Testis (tissue), 3 donors: ENCODE results near the gene ARMC12. TPM values are rescaled to one million over a fixed set of nuclear protein-coding genes. Genes with fewer than 3 reads are reported as not detected.

Experiments used
- DNase-seq: peaks from one replicate; pipeline ENCODE4 v3.0.0-alpha.2; 2019
- H3K27ac ChIP-seq, 2 donors: fragments of 200-600 bp; sonication (generic); one replicate each; pipeline ENCODE4 v1.5.1; 2019
- H3K27me3 ChIP-seq: fragments of 200-600 bp; sonication (generic); one replicate; pipeline ENCODE4 v1.5.1; 2019
- H3K36me3 ChIP-seq: fragments of 200-600 bp; sonication (generic); one replicate; pipeline ENCODE4 v1.5.1; 2017; ENCODE audit warnings: low read depth; ENCODE audit errors: missing control alignments
- H3K4me1 ChIP-seq: fragments of 200-600 bp; sonication (generic); one replicate; pipeline ENCODE4 v1.5.1; 2019
- H3K4me3 ChIP-seq, 2 donors: fragments of 200-600 bp; sonication (generic); one replicate each; pipeline ENCODE4 v1.5.1; 2017 to 2019
- H3K9me3 ChIP-seq: fragments of 200-600 bp; sonication (generic); one replicate; pipeline ENCODE4 v1.5.1; 2017
- POLR2A ChIP-seq: fragments of 450-650 bp; IDR thresholded peaks from one replicate; pipeline ENCODE4 v1.6.1; 2017; ENCODE audit warnings: antibody characterized with exemption, mild to moderate bottlenecking, moderate library complexity
- WGBS, 2 donors: methylation state at CpG; one replicate each; pipeline ENCODE4 v1.1.5; 2018; 5-methylcytosine and 5-hydroxymethylcytosine counted together
- intact Hi-C: fragments of 100-400 bp; cut with DNase I; formaldehyde crosslinking; loops from one replicate; pipeline ENCODE4 v1.15.1; 2023; ENCODE audit warnings: low total_unique reads
- polyA plus RNA-seq: library from polyadenylated mRNA; stranded (reverse); fragments of 350-450 nt; fragmentation: Illumina TruSeq; extraction: RNeasy Lipid Tissue Mini Kit (QIAGEN cat#74804); gene quantifications from one replicate; pipeline ENCODE4 v1.2.3, GENCODE V29; 2014; ENCODE audit warnings: low read depth, low replicate concordance; ENCODE audit not compliant: insufficient read depth
- total RNA-seq, 2 donors: library from RNA; depleted of rRNA; stranded (reverse); fragments of >200 nt; gene quantifications; one replicate each; pipeline ENCODE4 v1.2.3, GENCODE V29; 2016
- TF ChIP-seq, protein P1 (sequence below), 3 experiments: fragments of 450-650 bp in 2 of 3; fragments of 200-600 bp in 1 of 3; sonication (generic) in 1 of 3; IDR thresholded peaks; one replicate each; pipeline ENCODE4 v1.5.1; 2016 to 2019; ENCODE audit warnings: antibody characterized with exemption in 3 of 3, mild to moderate bottlenecking in 2 of 3, moderate library complexity in 1 of 3

The ARMC12 gene
- total and polyA plus RNA-seq, 3 donors from 2014 or later, result 46.8 to 104 (median 84.9) TPM

DNA sequence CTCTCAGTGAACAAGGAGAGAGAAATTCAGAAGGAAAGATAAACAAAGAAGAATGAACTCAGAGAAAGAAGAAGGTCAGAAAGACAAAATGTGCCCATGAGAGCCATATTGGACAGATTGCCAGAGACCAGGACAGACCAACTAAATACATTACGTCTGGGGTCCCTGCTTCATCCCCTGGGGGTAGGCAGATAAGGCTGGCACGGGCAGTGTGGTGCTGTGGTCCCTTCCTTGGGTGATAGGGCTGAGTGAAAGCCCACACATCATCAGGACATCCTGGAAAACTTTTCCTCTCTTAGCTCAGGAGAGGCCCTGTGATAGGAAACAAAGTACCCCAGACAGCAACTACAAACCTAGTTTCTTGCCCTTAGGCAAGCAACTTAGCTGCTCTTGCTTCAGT, 13.2 kb upstream of the ARMC12 start:
- TF ChIP-seq, protein P1, sequence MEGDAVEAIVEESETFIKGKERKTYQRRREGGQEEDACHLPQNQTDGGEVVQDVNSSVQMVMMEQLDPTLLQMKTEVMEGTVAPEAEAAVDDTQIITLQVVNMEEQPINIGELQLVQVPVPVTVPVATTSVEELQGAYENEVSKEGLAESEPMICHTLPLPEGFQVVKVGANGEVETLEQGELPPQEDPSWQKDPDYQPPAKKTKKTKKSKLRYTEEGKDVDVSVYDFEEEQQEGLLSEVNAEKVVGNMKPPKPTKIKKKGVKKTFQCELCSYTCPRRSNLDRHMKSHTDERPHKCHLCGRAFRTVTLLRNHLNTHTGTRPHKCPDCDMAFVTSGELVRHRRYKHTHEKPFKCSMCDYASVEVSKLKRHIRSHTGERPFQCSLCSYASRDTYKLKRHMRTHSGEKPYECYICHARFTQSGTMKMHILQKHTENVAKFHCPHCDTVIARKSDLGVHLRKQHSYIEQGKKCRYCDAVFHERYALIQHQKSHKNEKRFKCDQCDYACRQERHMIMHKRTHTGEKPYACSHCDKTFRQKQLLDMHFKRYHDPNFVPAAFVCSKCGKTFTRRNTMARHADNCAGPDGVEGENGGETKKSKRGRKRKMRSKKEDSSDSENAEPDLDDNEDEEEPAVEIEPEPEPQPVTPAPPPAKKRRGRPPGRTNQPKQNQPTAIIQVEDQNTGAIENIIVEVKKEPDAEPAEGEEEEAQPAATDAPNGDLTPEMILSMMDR (IDR thresholded peaks at IDR 0.05), result no peak
- no peak for TF ChIP-seq POLR2A
- no peak for DNase-seq
- H3K4me3 ChIP-seq, result no peak overlapping the region
- H3K27ac ChIP-seq, result peak overlapping the region; percentile 97 to 98
- H3K27me3 ChIP-seq, result no peaks in the 10 kb centered on the region
- H3K36me3 ChIP-seq, result no peaks in the 10 kb centered on the region
- peaks cover 95% of the 10 kb centered on the region for H3K4me1 ChIP-seq
- intact Hi-C loops, result no loop called here
- 45 to 47% methylated on average over 2 of the region's 2 CpGs for WGBS, 2 donors
- no peaks in the 10 kb centered on the region for H3K9me3 ChIP-seq

DNA sequence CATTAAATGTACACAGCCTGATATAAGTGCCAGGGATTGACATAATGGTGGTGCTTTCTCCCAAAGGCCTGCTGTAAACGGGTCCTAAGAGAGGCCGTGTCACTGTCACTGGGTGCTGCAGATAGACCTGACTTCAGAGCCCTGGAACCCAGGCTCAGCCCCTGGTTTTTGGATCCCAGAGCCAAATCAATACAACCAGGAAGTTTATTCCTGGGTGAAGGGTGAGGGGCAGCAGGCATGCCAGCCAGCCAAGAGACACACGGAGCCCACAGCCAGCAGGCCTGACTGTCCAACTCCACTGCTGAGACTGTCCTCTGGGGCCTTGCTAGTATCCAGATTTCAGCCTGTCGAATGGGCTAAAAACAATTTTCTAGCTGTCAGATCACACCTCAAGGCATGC, 12.8 kb upstream of the ARMC12 start:
- no peak for DNase-seq
- Histone ChIP-seq H3K27me3 (no peaks in the 10 kb centered on the region), H3K4me3 (no peak overlapping the region), H3K27ac (peak overlapping the region; percentile 97 to 98), H3K9me3 (no peaks in the 10 kb centered on the region), H3K4me1 (peaks cover 95% of the 10 kb centered on the region), H3K36me3 (no peaks in the 10 kb centered on the region)
- WGBS, 2 donors, result 88 to 89% methylated on average over 4 of the region's 4 CpGs
- TF ChIP-seq POLR2A, result no peak
- TF ChIP-seq, protein P1 (IDR thresholded peaks at IDR 0.05), result no peak
- intact Hi-C loops, result no loop called here

DNA sequence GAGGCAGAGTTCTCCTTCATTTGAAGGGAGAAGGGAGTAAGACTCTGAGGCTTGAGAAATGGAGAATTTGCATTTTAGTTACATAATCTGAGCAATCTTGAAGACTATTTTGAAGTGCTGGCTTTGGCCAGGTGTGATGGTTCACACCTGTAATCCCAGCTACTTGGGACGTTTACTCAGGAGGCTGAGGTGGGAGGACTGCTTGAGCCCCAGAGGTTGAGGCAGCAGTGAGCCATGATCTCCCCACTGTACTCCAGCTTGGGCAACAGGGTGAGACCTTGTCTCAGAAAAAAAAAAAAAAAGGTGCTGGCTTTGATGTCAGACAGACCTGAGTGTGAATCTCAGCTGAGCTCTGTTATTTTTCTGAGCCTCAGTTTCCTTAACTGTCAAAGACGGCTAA, 12.4 kb upstream of the ARMC12 start:
- intact Hi-C loops, result no loop called here
- WGBS, 2 donors, result 82 to 89% methylated on average over 2 of the region's 2 CpGs
- H3K36me3 ChIP-seq, result no peaks in the 10 kb centered on the region
- H3K27me3 ChIP-seq, result no peaks in the 10 kb centered on the region
- peak overlapping the region; percentile 97 to 98 for H3K27ac ChIP-seq
- DNase-seq, result no peak
- peaks cover 95% of the 10 kb centered on the region for H3K4me1 ChIP-seq
- no peaks in the 10 kb centered on the region for H3K9me3 ChIP-seq
- no peak overlapping the region for H3K4me3 ChIP-seq
- TF ChIP-seq POLR2A, result no peak
- TF ChIP-seq, protein P1 (IDR thresholded peaks at IDR 0.05), result no peak

DNA sequence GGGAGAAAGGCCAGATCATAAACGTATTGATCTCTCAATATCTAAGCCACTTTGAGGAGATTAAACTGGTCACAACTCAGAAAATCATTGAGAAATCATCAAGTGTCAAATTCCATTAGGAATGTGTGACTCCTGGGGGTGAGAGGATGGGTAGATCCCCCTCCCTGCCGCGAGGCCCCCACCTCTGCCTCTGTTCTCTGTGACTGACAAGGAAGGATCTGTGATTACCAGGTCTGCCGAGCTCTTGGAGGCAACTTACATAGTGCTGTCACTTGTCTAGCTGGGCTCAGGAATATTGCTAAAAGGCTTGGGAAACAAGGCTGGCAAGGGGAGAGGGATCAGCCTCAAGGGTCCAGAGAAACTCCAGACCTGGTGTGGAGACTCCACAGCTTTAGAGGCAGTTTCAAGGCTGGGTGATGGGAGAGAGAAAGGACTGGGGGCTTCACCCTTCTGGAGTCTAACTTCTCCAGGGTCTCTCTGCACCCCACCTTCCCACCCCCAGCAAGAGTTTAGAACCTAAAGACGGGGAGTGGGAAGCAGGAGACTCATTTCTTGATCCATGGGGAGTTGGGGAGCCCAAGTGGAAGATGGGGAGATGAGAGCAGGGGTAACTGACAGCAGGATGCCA, 11.6 kb upstream of the ARMC12 start:
- Histone ChIP-seq H3K27me3 (no peaks in the 10 kb centered on the region), H3K36me3 (no peaks in the 10 kb centered on the region), H3K4me1 (peaks cover 95% of the 10 kb centered on the region), H3K27ac (peak overlapping the region; percentile 97 to 98), H3K9me3 (no peaks in the 10 kb centered on the region), H3K4me3 (no peak overlapping the region)
- 62 to 73% methylated on average over 5 of the region's 5 CpGs for WGBS, 2 donors
- intact Hi-C loops, result loop anchor here (5.0 kb wide), 2 partner anchors 38 to 123 kb away; partner anchors contain the start of gene FKBP5
- no peak for DNase-seq
- no peak for TF ChIP-seq POLR2A
- TF ChIP-seq, protein P1 (IDR thresholded peaks at IDR 0.05), result no peak
